GM15510 (cell line): ENCODE results near the gene PPP1R13B.
A peak's percentile ranks its signal among the peaks of the same experiment; 100 is the strongest.

Experiments used
- POLR2A ChIP-seq: IDR thresholded peaks from 3 replicates; pipeline ENCODE4 v1.6.1; 2011; ENCODE audit warnings: borderline replicate concordance; ENCODE audit not compliant: insufficient read length; ENCODE audit errors: extremely low read depth

PPP1R13B gene

GRCh38 chr14:103709814-103710213 is 137.6 kb downstream of the PPP1R13B start:
- TF ChIP-seq POLR2A, result no peak

DNA sequence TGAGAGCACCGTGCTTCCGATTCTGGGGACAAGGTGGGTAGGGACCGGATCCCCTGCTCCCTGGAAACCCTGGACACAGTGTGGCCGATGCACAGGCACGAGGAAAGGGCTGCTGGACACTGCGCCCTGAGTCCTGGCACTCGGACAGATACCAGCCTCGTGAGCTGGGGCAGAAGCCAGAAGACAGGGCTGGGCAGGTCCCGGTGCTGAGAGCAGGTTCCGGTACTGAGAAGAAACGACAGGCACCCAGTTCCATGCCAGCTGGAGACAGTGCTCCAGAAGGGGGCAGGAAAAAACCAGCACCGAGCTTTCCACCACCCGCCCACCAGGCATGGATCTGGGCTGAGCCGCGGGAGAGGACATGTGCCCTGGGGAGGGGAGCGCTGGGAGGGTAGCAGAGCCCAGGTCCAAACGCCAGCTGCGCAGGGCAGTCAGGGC is 138.6 kb downstream of the PPP1R13B start:
- TF ChIP-seq POLR2A, result no peak

DNA sequence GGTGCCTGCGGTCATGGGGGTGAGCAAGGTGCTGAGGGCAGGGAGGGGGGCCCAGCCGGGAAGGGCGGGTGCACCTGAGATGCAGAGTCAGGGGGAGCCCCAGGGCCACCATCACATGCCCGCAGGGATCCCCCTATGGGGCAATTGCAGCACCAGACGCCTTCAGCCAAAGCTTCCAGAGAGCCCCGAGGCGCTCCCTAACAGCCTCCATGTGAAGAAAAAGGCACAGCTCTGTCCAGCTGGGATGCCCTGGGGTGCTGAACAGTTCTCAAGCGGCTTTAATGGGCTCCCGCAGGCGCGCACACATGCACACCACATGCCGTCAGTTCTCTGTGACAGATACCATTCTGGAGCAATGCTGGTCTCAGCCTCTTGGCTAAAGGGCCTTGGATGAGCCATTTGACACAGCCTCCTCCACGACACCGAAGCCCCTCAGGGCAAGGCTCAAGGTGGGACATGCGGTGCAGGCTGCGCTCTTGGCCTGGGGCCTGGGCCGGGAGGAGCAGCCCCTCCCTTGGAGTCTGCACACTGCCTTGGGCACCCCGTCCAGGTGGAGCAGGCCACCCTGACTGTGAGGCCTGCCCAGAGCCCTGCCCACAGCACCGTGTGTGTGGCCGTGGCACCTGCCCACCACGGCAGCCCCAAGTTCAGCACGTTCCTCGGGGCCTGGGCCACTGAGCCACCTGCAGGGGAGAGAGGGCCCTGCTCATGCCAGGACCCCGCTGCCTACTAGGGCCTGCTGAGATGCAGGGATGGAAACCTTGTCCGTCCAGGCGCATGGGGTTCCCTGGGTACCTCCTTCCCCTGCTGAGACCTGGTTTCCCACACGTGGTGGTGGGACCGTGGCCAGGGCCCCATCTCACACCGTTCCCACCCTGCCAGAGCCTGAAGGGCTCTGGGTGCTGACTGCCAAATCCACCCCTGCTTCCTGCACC is 139.8 kb downstream of the PPP1R13B start:
- no peak for TF ChIP-seq POLR2A

DNA sequence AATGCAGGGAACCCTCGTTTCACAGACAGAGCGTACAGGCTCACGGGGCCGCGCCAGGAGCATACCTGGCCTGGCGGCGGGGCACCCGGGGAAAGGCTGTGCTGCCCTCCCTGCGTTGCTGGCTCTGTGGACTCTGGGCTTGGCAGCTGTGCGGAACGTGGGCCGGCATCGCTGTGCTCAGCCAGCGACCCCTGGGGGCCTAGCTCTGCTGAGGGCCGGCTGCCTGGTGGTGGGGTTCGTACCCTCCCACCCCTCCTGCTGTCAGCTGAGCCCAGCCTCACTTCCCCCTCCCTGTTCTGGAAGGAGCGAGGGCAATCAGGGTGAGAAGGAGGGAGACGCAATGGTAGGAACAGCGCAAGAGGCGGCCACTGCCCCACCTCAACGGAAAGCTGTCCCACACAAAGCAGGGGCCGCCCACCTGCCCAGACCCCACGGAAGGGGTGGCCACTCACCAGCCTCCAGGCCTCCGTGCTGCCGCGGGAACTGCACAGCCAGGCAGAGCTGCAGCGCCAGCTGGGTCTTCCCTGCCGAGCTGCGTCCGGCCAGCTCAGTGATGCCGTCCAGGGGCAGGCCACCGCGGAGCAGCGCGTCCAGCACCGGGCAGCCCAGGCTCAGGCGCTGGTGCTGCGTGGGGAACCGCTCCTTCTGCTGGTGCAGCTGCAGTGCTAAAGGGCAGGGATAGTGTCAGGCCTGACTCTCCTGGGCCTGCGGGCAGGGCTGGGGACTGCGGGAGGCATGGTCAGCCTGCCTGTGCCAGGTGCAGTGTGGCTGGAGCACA is 140.6 kb downstream of the PPP1R13B start:
- TF ChIP-seq POLR2A, result no peak

DNA sequence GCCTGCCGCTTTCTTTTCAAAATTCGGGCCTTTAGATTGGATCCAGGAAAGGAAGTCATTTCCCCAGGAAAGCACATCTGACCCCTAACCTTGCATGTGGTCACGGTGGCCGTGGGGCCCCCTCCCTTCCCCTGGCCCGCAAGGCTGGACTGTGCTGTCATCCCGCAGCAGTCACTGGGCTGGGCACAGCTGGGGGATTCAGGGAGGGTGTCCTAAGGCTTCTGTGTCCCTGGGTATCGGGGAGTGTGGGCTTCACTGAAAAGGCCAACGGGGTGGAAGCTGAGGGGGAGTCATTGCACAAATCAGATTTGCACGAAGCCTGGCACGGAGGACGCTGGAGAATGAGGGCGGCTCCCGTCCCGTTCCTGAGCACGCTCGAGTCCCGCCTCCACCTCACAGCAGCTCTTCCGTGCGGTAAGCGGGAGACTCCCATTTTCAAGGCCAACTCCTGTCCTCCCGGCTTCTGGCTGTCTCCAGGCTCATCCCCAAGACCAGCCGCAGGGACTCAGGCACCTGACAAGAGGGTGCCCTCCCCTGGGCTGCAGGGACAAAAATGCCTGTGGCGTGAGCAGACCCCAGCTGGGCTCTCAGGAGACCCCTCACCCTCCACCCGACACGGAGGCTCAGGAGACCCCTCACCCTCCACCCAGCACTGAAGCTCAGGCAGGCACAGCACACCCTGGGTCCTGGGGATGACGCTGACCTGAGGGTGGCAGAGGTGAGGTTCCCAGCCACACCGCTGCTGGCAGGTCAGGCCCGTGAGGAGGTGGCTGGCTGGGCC is 141.7 kb downstream of the PPP1R13B start:
- no peak for TF ChIP-seq POLR2A

- no peak for TF ChIP-seq POLR2A
Observed at GRCh38 chr14:103705118-103705503, 142.3 kb downstream of the PPP1R13B start.

DNA sequence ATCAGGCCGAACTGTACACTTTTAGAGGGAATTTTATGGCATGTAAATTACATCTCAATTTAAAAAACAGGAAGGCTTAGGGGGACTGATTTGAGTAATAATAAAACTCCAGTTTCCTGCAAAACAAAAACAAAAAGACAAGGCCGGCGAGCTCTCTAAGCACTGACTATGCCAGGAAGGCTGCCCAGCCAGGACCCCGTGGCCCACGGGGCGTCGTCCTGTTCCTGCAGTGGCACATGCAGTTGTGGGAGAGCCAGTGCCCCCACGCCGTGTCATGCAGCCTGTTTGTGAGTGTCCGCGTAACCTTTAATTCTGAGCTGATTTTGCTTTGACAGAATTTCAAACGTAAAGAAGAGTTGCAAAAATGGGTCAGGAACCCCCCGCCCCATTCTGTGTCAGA is 142.7 kb downstream of the PPP1R13B start:
- no peak for TF ChIP-seq POLR2A

DNA sequence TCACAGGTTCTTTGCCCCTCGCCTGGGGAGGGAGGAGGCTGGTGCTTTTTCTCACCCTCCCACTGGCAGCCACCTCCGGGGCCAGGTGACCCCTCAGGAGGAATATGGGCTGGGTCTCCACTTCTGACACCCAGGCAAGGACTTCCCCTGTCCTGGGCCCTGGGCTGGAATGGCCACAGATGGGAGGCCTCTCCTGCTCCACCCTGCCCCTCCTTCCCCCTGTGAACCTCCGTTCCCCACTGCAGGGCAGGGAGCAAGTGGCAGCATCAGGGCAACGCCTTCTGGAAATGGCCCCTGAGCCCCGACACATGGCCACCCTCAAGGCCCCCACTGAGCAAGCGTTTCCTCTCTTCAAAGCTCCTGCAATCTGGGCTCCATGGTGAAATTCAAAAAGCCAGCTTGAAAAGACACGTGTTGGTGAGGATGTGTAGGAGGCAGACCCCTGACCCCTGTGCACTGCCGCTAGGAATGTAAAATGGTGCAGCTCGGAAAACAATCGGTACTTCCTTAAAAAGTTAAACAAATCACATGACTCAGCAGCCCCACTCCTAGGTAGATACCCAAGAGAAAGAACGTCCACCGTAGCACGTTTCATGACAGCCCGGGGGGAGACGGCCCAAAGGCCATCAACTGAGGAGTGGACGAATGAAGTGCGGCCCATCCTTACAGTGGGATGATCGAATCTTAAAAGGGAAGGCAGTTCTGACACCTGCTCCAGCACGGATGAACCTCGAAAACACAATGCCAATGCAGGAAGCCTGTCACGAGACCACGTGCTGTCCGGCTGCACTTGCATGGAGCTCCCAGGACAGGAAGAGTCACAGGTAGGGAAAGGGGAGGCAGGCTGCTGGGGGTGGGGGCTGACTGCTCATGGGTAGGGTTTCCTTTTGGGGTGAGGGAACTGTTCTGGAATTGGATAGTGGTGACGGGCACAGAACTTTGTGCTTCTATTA is 143.7 kb downstream of the PPP1R13B start:
- TF ChIP-seq POLR2A, result no peak

- TF ChIP-seq POLR2A, result peak; percentile 18
Observed at GRCh38 chr14:103702497-103703432, 144.6 kb downstream of the PPP1R13B start.

DNA sequence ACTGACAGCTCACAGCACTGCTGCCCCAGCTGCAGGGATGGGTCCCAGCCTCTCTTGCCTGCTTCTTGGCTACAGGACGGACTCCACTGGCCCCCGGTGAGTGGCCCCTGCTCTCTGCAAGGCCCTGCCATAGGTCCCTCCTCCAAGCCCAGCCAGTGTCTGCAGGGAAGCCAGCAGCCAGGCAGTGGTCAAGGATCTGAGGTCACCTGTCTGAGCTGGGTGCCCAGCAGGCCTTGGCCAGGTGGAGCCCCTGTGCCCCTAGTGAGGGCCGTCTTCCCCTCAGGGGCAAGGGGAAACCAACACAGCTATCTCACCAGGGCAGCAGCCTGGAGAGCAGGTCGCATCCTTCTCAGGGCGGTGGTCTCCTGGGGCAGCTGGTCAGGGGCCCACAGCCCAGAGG is 145.3 kb downstream of the PPP1R13B start:
- TF ChIP-seq POLR2A, result no peak

DNA sequence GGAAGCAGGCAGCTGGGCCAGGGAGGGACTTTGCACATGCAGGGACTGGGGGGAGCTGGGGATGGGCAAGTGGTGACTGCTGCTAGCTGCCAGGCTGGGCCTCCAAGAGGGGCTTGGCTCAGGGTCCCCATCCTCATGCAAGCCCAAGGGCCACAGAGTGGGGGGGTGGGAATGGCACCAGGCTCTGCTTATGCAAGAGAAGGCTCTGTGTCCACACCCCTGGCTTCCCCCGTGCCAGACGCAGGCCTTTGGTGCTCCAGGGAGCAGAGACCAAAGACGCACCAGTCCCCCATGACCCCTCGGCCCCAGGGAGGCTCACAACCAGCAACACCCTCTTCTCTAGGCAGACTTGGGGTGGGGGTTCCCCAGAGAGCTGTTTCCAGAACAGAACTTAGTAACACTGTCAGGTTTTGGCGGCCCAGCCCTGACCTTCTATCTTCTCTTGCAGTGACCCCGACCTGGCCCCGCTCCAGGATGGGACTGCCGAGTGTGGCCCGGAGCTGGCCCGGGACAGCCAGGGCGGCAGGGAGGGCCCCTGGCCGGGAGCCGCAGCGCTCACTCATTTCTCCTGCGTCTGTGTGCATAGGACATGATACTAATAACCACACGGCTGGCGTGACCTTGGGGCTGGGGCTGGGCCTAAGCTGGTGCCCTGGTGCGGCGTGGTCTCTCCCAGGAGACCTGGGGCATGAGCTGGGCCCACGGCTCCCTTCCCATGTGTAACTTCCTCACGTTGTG is 146.5 kb downstream of the PPP1R13B start:
- no peak for TF ChIP-seq POLR2A
